Fibroblast of pulmonary artery (primary cell): Measurements from ENCODE around the gene PYGB.

Experiments used
- DNase-seq: peaks from one replicate; pipeline ENCODE4 v3.0.0-alpha.2; 2010; ENCODE audit warnings: low read depth
- H3K4me3 ChIP-seq: replicated peaks from 2 replicates; pipeline ENCODE4 v1.5.1; 2011; ENCODE audit warnings: low read depth, mild to moderate bottlenecking, control low read depth, low read length, moderate library complexity
- TF ChIP-seq, protein P1 (sequence below): IDR thresholded peaks from 2 replicates; pipeline ENCODE4 v1.5.1; 2011; ENCODE audit warnings: mild to moderate bottlenecking, control low read depth, low read length, inconsistent platforms; ENCODE audit errors: missing control alignments

Gene PYGB

GRCh38 chr20:25205277-25206062 lies 42.4 kb upstream of the PYGB start:
- DNase-seq = no peak
- no peak overlapping the region for H3K4me3 ChIP-seq
- TF ChIP-seq, protein P1, sequence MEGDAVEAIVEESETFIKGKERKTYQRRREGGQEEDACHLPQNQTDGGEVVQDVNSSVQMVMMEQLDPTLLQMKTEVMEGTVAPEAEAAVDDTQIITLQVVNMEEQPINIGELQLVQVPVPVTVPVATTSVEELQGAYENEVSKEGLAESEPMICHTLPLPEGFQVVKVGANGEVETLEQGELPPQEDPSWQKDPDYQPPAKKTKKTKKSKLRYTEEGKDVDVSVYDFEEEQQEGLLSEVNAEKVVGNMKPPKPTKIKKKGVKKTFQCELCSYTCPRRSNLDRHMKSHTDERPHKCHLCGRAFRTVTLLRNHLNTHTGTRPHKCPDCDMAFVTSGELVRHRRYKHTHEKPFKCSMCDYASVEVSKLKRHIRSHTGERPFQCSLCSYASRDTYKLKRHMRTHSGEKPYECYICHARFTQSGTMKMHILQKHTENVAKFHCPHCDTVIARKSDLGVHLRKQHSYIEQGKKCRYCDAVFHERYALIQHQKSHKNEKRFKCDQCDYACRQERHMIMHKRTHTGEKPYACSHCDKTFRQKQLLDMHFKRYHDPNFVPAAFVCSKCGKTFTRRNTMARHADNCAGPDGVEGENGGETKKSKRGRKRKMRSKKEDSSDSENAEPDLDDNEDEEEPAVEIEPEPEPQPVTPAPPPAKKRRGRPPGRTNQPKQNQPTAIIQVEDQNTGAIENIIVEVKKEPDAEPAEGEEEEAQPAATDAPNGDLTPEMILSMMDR = no peak

GRCh38 chr20:25206063-25206403 lies 41.9 kb upstream of the PYGB start:
- H3K4me3 ChIP-seq = no peak overlapping the region
- TF ChIP-seq, protein P1 = no peak
- no peak for DNase-seq

DNA sequence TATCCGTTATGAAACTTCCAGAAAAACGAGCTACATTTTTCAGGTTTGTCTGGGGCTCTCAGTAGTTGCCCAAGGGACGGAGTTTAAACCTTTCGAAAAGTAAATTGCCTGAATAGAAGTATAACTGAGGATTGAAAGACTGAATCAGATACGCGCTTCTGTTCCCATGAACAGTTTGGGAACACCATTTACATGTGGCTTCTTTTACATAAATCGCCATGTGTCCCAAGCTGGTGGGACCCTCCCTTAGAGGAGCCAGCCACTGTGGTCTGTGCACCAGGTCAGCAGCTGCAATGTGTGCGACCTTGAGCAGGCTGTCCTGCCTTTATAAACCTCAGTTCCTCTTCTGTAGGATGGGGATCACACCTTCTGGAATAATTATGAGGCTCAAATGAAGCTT lies 41.3 kb upstream of the PYGB start:
- TF ChIP-seq, protein P1 = no peak
- DNase-seq = no peak
- no peak overlapping the region for H3K4me3 ChIP-seq

DNA sequence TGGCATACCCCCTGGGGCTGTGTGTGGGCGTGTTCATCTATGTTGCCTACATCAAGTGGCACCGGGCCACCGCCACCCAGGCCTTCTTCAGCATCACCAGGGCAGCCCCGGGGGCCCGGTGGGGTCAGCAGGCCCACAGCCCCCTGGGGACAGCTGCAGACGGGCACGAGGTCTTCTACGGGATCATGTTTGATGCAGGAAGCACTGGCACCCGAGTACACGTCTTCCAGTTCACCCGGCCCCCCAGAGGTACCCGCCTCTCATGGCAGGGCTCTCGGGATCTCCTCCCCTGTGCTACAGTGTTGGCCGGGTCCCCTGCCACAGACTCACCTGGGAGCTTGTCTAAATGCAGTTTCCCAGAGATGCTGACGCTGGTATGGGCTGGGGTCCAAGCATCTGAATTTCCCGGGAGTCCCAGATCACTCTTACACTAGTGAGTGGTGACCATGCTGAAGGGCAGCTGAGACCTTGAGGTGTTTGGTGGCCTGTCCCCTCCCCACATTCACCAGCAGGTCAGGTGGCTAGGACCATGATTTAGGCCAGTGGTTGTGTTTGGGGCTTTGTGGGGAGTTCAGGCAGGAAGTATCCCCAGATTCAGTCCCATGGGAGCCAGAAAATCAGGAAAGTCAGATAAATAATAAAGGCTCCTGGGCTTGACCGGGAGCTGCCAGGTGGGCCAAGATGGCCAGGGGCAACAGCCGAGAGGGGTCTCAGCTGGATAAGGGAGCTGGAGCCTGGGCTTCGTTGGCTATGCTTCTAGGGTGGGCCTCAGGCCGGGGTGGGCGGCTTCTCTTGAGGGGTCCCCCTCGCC lies 40.5 kb upstream of the PYGB start:
- no peak overlapping the region for H3K4me3 ChIP-seq
- DNase-seq = no peak
- TF ChIP-seq, protein P1 = no peak

GRCh38 chr20:25207960-25208534 lies 39.8 kb upstream of the PYGB start:
- DNase-seq = no peak
- no peak overlapping the region for H3K4me3 ChIP-seq
- TF ChIP-seq, protein P1 = no peak

- TF ChIP-seq, protein P1 = no peak
- no peak for DNase-seq
- no peak overlapping the region for H3K4me3 ChIP-seq
Measured at GRCh38 chr20:25209400-25209799, 38.5 kb upstream of the PYGB start.
